Trophoblast cell (in vitro differentiated cells and primary cell): Measurements from ENCODE around the gene FRMD4A.

Experiments used
- DNase-seq, 2 donors: peaks; one replicate each; pipeline ENCODE4 v3.0.0-alpha.2; 2016
- H2AFZ ChIP-seq: 2 replicates; pipeline ENCODE4 v1.6.1; 2013; ENCODE audit warnings: low read length, moderate library complexity, mild to moderate bottlenecking; ENCODE audit not compliant: insufficient read depth, poor library complexity
- H2AK5ac ChIP-seq: 2 replicates; pipeline ENCODE4 v1.6.1; 2013; ENCODE audit warnings: mild to moderate bottlenecking, low read length
- H2BK120ac ChIP-seq: 2 replicates; pipeline ENCODE4 v1.6.1; 2013; ENCODE audit warnings: low read length, mild to moderate bottlenecking, moderate library complexity; ENCODE audit not compliant: insufficient read depth, poor library complexity
- H2BK12ac ChIP-seq: 2 replicates; pipeline ENCODE4 v1.6.1; 2013; ENCODE audit warnings: mild to moderate bottlenecking, low read length, moderate library complexity
- H2BK5ac ChIP-seq: 2 replicates; pipeline ENCODE4 v1.6.1; 2013; ENCODE audit warnings: low read length, low read depth, moderate library complexity, mild to moderate bottlenecking; ENCODE audit not compliant: poor library complexity
- H3K14ac ChIP-seq: 2 replicates; pipeline ENCODE4 v1.6.1; 2013; ENCODE audit warnings: mild to moderate bottlenecking, low read length
- H3K18ac ChIP-seq: 2 replicates; pipeline ENCODE4 v1.6.1; 2013; ENCODE audit warnings: mild to moderate bottlenecking, low read length
- H3K23ac ChIP-seq: 2 replicates; pipeline ENCODE4 v1.6.1; 2013; ENCODE audit warnings: low read length
- H3K27ac ChIP-seq: 2 replicates; pipeline ENCODE4 v1.5.1; 2013; ENCODE audit warnings: low read depth, mild to moderate bottlenecking, inconsistent platforms, low read length, moderate library complexity
- H3K27me3 ChIP-seq: 2 replicates; pipeline ENCODE4 v1.6.1; 2013; ENCODE audit warnings: inconsistent platforms, mild to moderate bottlenecking, low read length, moderate library complexity; ENCODE audit not compliant: insufficient read depth
- H3K36me3 ChIP-seq, 2 experiments: 1 replicate in 1 of 2; 2 replicates in 1 of 2; pipeline ENCODE4 v1.6.1; 2013; ENCODE audit warnings: low read length in 2 of 2, mild to moderate bottlenecking in 2 of 2, moderate library complexity in 1 of 2; ENCODE audit not compliant: insufficient read depth in 2 of 2, control insufficient read depth in 1 of 2
- H3K4ac ChIP-seq: 2 replicates; pipeline ENCODE4 v1.6.1; 2013; ENCODE audit warnings: low read depth, mild to moderate bottlenecking, low read length, moderate library complexity
- H3K4me1 ChIP-seq, 2 experiments: 1 replicate in 1 of 2; 2 replicates in 1 of 2; pipeline ENCODE4 v1.6.1; 2013; ENCODE audit warnings: low read length in 2 of 2, mild to moderate bottlenecking in 2 of 2, moderate library complexity in 1 of 2; ENCODE audit not compliant: insufficient read depth in 2 of 2, control insufficient read depth in 1 of 2
- H3K4me2 ChIP-seq: 2 replicates; pipeline ENCODE4 v1.6.1; 2013; ENCODE audit warnings: inconsistent platforms, mild to moderate bottlenecking, low read length, moderate library complexity
- H3K4me3 ChIP-seq: 2 replicates; pipeline ENCODE4 v1.5.1; 2013; ENCODE audit warnings: mild to moderate bottlenecking, low read depth, low read length, inconsistent platforms
- H3K79me1 ChIP-seq: one replicate; pipeline ENCODE4 v1.6.1; 2013; ENCODE audit warnings: low read length
- H3K79me2 ChIP-seq: 2 replicates; pipeline ENCODE4 v1.6.1; 2013; ENCODE audit warnings: low read length, mild to moderate bottlenecking; ENCODE audit not compliant: control insufficient read depth, insufficient read depth, poor library complexity
- H3K9ac ChIP-seq: 2 replicates; pipeline ENCODE4 v1.6.1; 2013; ENCODE audit warnings: mild to moderate bottlenecking, low read length
- H3K9me3 ChIP-seq: 2 replicates; pipeline ENCODE4 v1.6.1; 2013; ENCODE audit warnings: low read depth, mild to moderate bottlenecking, control low read depth, inconsistent platforms, low read length; ENCODE audit not compliant: insufficient read depth
- H4K12ac ChIP-seq: 2 replicates; pipeline ENCODE4 v1.6.1; 2013; ENCODE audit warnings: low read depth, mild to moderate bottlenecking, low read length, moderate library complexity
- H4K8ac ChIP-seq: 2 replicates; pipeline ENCODE4 v1.6.1; 2013; ENCODE audit warnings: low read depth, mild to moderate bottlenecking, low read length, moderate library complexity
- H4K91ac ChIP-seq: one replicate; pipeline ENCODE4 v1.6.1; 2013; ENCODE audit warnings: low read depth, mild to moderate bottlenecking, low read length, moderate library complexity
- WGBS: extraction: QIAGEN DNeasy Blood & Tissue Kit; methylation state at CpG from one replicate; pipeline ENCODE4 v1.1.7; 2013; ENCODE audit warnings: missing lambda C conversion rate; ENCODE audit not compliant: insufficient read length, insufficient coverage; ENCODE audit errors: extremely low coverage; 5-methylcytosine and 5-hydroxymethylcytosine counted together

Gene FRMD4A

DNA sequence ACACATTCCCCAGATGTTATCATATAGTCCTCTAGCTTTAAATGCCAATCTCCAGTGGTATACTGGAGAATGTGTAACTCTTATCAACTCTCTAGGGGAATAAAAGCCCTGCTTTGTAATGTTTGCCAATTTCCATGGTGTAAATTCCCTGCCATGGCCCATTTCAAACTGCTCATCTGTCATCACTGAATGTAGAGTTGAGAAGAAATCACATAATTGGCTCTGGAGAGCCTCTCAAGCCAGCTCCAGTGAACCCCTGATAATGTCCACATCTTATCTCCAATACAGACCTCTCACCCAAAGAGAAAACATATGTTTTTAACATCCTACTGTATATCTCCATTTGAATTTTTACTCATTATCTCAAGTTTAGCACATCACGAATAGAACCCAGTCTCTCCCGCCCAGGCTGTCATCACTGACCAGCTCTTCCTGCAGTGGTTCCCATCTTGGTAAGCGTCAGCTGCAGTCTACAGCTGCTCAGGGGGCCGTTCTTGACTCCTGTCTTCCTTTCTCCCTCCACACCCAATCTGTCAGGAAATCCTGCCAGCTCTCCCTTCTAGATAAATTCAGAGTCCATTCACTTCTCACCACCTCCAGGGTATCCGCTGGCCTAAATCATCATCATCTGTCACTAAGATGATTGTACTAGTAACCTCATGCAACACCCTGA lies 332.4 kb downstream of the FRMD4A start:
- H2BK5ac ChIP-seq: no peak overlapping the region
- H3K9ac ChIP-seq: no peak overlapping the region
- no CpG with 5 or more reads among the region's 5 CpGs for WGBS
- no peak overlapping the region for H2AFZ ChIP-seq
- no peaks in the 10 kb centered on the region for H3K79me2 ChIP-seq
- no peak overlapping the region for H3K4me3 ChIP-seq
- H4K12ac ChIP-seq: no peak overlapping the region
- no peak overlapping the region for H3K4ac ChIP-seq
- no peaks in the 10 kb centered on the region for H3K27me3 ChIP-seq
- no peak overlapping the region for H3K18ac ChIP-seq
- no peaks in the 10 kb centered on the region for H3K9me3 ChIP-seq
- no peak overlapping the region for H2AK5ac ChIP-seq
- H4K8ac ChIP-seq: no peak overlapping the region
- H4K91ac ChIP-seq: no peak overlapping the region
- no peaks in the 10 kb centered on the region for H3K36me3 ChIP-seq
- no peak overlapping the region for H2BK120ac ChIP-seq
- DNase-seq: no peak
- H2BK12ac ChIP-seq: no peak overlapping the region
- no peaks in the 10 kb centered on the region for H3K4me1 ChIP-seq
- no peak overlapping the region for H3K14ac ChIP-seq
- H3K23ac ChIP-seq: no peak overlapping the region
- H3K79me1 ChIP-seq: no peaks in the 10 kb centered on the region
- H3K27ac ChIP-seq: no peak overlapping the region
- H3K4me2 ChIP-seq: no peak overlapping the region

DNA sequence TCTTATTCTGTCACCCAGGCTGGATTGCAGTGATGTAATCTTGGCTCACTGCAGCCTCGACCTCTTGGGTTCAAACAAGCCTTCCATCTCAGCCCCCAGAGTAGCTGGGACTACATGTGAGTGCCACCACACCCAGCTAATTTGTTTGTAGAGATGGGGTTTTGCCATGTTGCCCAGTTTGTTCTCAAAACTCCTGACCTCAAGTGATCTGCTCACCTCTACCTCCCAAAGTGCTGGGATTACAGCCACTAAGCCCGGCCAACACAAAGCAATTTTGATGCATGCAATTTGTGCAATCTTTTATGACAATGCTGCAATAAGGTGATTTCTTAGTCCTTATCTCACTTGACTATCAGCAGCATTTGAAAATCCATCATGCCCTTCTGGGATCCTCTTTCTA lies 333.1 kb downstream of the FRMD4A start:
- no peak overlapping the region for H2BK12ac ChIP-seq
- WGBS: no CpG with 5 or more reads among the region's 2 CpGs

DNA sequence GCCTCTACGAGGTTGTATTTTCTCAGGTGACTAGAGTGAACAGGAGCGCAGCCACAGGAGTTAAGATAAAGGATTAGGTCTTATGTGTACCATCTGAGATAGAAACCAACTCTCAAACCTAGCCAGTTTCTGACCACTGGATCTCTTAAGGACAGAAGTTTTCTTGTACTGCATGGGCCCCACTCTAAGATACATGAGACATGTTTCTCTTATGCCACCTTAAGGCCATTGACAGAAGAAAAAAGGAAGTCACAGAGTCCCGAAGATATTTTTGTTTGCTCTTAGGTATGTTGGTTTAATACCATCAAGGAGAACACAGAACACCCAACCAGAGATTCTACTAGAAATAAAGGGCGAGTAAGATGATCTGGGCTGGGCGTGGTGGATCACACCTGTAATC lies 335.8 kb downstream of the FRMD4A start:
- H2AK5ac ChIP-seq: no peak overlapping the region
- no peak overlapping the region for H2BK5ac ChIP-seq
- no peak overlapping the region for H3K4me3 ChIP-seq
- no peak overlapping the region for H3K4me2 ChIP-seq
- no CpG with 5 or more reads among the region's 5 CpGs for WGBS
- no peak overlapping the region for H3K27ac ChIP-seq
- H3K4ac ChIP-seq: no peak overlapping the region
- H3K14ac ChIP-seq: no peak overlapping the region
- no peak overlapping the region for H4K8ac ChIP-seq
- H2BK12ac ChIP-seq: no peak overlapping the region
- H3K27me3 ChIP-seq: no peaks in the 10 kb centered on the region
- H3K36me3 ChIP-seq: no peaks in the 10 kb centered on the region
- H3K9me3 ChIP-seq: no peaks in the 10 kb centered on the region
- H3K9ac ChIP-seq: no peak overlapping the region
- no peak overlapping the region for H4K12ac ChIP-seq
- no peak overlapping the region for H3K18ac ChIP-seq
- no peak overlapping the region for H2BK120ac ChIP-seq
- H4K91ac ChIP-seq: no peak overlapping the region
- H3K23ac ChIP-seq: no peak overlapping the region
- no peaks in the 10 kb centered on the region for H3K79me1 ChIP-seq
- H3K4me1 ChIP-seq: peaks cover 0 to 5% of the 10 kb centered on the region in 2 experiments
- H2AFZ ChIP-seq: no peak overlapping the region
- H3K79me2 ChIP-seq: no peaks in the 10 kb centered on the region
- peak in 1 of 2 donors; percentile 15 for DNase-seq

More for the DNA sequence above, 333.1 kb downstream of the FRMD4A start:
- no peaks in the 10 kb centered on the region for H3K9me3 ChIP-seq
- H3K4me2 ChIP-seq: no peak overlapping the region
- no peaks in the 10 kb centered on the region for H3K4me1 ChIP-seq
- H3K4ac ChIP-seq: no peak overlapping the region
- H3K9ac ChIP-seq: no peak overlapping the region
- H2AK5ac ChIP-seq: no peak overlapping the region
- no peaks in the 10 kb centered on the region for H3K79me1 ChIP-seq
- no peak overlapping the region for H4K91ac ChIP-seq
- H4K8ac ChIP-seq: no peak overlapping the region
- no peak overlapping the region for H4K12ac ChIP-seq
- H3K23ac ChIP-seq: no peak overlapping the region
- H3K36me3 ChIP-seq: no peaks in the 10 kb centered on the region
- H2BK120ac ChIP-seq: no peak overlapping the region
- no peaks in the 10 kb centered on the region for H3K79me2 ChIP-seq
- H2AFZ ChIP-seq: no peak overlapping the region
- DNase-seq: peak in 1 of 2 donors; percentile 22
- H3K27me3 ChIP-seq: no peaks in the 10 kb centered on the region
- H2BK5ac ChIP-seq: no peak overlapping the region
- H3K27ac ChIP-seq: no peak overlapping the region
- H3K4me3 ChIP-seq: no peak overlapping the region
- H3K18ac ChIP-seq: no peak overlapping the region
- H3K14ac ChIP-seq: no peak overlapping the region

GRCh38 chr10:13993673-13994089 lies 337.0 kb downstream of the FRMD4A start:
- Histone ChIP-seq H2BK120ac (no peak overlapping the region), H4K8ac (no peak overlapping the region), H2AFZ (no peak overlapping the region), H2AK5ac (no peak overlapping the region), H2BK12ac (no peak overlapping the region), H4K12ac (no peak overlapping the region), H4K91ac (no peak overlapping the region), H3K79me2 (no peaks in the 10 kb centered on the region), H3K27ac (no peak overlapping the region), H2BK5ac (no peak overlapping the region), H3K4me2 (no peak overlapping the region), H3K4ac (no peak overlapping the region), H3K9ac (no peak overlapping the region), H3K9me3 (no peaks in the 10 kb centered on the region), H3K14ac (no peak overlapping the region), H3K27me3 (no peaks in the 10 kb centered on the region), H3K23ac (no peak overlapping the region), H3K4me1 (peaks cover 0 to 8% of the 10 kb centered on the region in 2 experiments), H3K18ac (no peak overlapping the region), H3K36me3 (no peaks in the 10 kb centered on the region), H3K4me3 (no peak overlapping the region), H3K79me1 (no peaks in the 10 kb centered on the region)
- no CpG with 5 or more reads among the region's 3 CpGs for WGBS
- no peak for DNase-seq
